ENCODE data around the gene PARVB.

PARVB gene

DNA sequence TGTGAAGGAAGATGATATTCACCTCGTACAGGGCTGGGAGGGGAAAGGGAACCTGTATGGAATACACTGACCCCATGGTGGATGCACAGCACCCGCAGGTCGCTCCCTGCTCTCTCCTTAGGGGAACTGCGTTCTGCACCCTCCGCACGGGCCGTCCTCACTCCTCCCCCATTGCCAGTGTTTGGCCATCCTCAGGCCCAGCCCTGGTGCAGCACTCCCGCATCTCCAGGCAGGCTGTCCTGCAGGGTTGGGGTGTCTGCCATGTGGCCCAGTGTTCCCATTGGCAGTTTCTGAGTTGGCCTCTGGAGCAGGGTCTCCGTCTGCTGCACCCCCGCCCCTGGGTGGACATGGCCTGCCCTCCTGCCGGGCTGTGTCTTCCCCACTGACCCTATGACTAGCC, 137.6 kb downstream of the PARVB start:
- no peak for DNase-seq (ENCODE audit: low spot score)

DNA sequence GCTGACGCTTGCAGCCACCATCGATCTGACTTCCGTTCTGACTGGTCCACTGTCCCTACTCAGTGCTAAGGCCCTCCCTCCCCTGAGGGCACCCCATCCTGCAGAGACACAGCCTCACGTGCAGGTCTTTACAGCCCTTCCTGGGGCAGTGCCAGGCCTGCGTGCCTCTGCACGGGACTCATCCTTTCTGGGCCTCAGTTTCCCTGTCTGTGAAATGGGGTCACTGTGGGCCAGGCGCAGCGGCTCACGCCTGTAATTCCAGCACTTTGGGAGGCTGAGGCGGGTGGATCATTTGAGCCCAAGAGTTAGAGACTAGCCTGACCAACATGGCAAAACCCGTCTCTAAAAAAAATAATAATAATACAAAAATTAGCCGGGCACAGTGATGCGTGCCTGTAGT, 138.9 kb downstream of the PARVB start:
- DNase-seq (ENCODE audit: low spot score), result no peak

DNA sequence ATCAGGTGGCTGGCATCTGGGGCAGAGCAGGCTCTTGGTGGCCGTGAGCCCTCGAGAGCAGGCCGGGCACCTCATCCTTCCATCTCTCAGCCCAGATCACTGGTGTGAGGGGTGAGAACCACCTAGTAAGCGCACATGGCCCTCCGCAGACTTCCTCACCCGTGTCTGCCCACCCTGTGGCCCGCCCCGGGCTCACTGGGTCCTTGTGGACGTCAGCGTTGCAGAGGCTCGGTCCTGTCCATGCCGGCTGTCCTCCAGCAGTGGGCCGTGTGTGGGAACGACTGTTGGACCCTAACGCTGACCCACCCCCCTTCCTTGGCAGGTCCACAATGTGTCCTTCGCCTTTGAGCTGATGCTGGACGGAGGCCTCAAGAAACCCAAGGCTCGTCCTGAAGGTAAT, 139.4 kb downstream of the PARVB start:
- no peak for DNase-seq (ENCODE audit: low spot score)

DNA sequence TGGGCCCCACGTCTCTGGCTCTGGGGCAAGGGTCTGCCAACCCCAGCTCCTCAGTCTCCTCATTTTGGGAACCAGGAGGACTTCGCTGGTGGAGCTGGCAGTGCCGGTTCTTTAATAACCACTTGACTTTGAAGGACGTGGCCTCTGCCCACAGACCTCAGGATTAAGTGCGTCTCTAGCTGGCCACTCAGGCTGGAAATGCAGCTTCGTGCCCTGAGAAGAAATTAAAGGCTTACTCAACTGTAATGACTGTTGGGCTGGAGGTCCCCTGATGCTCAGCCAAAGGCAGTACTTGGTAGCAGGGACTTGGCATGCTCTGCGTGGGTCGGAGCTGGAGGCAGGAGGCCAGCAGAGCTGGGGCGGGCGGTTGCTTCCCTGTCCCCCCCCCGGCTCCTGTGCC, 139.9 kb downstream of the PARVB start:
- DNase-seq (ENCODE audit: low spot score), result no peak

DNA sequence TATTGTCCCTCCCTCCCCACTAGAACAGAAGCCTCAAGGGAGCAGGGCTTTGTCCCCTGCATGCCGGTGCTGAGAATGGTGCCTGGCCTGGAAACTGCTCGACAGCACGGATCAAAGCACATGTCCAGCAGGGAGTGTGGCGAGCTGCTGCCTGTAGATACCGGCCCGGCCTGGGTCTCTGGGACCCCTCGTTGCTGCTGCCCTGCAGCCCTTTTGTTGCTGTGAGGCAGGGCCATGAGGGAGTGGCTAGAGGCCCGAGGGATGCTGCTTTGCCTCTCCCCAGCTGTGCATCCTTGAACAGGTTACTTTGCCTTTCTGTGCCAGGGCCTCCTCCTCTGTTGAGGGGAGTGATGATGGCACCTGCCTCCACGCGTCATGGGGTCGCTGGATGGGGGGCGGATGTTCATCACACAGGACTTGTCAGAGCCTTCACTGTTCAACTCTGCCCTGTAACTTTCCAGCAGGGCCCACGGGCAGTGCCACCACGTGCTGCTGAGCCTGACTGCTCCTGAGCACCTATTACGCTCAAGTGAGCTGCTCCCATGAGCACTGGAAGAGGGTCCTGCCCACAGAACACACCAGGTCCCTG, 141.3 kb downstream of the PARVB start:
- no peak for DNase-seq (ENCODE audit: low spot score)

DNA sequence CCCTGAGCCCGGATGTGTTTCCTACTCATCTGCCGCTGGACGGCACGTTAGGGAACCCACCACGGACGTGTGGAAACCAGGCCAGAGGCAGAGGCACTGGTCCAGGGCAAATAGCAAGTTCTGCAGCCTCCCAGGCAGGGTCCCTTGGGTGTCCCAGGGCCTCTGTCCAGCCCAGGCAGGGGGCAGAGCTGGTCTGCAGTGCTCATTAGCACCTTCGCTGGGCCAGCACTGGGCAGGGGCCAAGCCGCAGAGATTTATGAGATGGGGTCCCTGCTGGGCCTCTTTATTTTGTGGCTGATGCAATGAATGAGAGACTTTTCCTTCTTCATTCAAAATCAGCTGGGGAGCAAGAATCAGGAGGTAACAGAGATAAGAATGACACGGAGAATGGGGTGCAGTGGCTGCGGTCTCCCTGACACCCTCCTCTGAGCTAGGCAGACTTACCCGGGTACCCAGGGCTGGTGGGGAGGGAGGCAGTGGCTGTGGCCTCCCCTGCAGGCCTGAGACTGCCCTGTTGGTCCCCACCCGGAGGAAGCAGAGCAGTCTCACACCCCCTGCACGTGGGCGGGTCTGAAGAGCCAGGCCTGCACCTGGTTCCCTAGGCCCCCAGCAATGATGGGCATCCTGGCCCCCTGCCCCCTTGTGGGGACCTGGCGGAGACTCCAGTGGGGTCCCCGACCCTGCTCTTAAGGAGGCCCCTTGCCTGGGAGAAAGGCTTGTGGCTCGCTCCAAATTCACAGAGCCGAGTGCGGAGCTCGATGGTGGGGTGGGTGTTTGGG, 142.6 kb downstream of the PARVB start:
- no peak for DNase-seq (ENCODE audit: low spot score)

DNA sequence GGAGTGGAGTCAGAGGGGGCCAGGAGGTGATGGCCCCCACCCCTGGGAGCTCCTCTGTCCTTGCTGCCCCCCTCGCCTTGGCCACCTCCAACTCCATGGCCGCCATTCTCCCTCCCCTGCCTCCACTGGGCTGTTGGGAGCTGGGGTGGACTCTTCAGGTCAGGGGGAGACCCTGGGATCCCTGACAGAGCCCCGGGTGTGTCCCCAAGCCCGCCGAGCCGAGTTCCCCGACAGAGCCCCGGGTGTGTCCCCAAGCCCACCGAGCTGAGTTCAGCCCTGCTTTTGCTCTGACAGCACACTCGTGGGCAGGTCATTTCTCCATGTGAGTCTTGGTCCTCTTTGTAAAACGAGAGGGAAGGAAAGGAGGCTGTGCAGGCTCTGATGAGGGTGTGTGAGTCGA, 143.4 kb downstream of the PARVB start:
- no peak for DNase-seq (ENCODE audit: low spot score)

DNA sequence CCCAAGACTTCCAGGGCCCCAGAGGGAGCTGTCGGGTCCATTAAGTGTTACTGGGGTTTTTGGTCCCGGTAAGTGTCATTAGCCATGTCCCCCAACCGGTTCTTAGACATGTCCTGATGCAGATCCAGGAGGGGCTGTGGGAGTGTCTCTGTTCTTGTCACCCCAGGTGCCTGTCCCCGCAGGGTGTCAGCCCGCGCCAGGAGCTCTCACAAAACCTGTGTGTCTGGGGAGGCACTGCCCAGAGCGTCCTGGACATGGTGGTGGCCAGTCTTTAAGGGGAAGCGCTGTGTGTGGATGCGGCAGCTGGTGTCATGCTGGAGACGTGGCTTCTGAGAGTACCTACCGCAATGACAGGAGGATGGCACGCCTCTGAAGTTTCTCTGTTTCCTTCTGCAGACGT, 144.1 kb downstream of the PARVB start:
- DNase-seq (ENCODE audit: low spot score), result no peak

DNA sequence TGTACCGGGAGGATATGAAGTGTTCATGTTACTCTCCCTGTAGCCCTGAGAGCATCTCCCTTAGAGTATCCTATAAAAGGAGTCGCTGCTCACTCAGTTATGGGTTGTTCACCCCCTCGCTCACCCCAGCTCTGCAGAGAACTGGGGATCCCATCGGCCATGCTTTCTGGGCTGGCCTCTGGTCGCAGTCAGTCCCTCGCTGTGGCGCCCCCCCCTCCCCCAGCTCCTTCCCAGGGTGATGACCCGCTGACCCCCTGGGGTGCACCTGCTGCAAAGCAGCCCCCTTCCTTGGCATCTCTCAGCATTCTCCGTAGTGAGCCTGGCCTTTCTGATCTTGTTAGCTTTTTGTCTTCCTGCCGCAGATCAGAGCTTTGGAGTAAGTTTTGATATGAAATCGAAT, 146.4 kb downstream of the PARVB start:
- no peak for DNase-seq (ENCODE audit: low spot score)

DNA sequence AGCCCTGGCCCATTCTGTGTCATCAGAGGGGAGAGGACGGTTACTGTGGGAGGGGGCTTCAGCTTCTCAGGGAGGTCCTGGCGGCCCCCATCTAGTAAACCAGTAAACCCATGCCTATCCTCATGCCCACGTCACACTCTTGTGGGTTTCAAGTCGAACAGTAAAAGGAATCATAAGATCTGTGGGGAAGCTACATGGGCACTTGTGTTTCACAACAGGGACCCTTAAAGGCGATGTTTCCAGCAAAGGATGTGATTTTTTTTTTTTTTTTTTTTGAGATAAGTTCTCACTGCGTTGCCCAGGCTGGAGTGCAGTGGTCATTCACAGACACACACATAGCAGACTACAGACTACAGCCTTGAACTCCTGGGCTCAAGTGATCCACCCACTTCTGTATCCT, 147.5 kb downstream of the PARVB start:
- DNase-seq (ENCODE audit: low spot score), result no peak

DNA sequence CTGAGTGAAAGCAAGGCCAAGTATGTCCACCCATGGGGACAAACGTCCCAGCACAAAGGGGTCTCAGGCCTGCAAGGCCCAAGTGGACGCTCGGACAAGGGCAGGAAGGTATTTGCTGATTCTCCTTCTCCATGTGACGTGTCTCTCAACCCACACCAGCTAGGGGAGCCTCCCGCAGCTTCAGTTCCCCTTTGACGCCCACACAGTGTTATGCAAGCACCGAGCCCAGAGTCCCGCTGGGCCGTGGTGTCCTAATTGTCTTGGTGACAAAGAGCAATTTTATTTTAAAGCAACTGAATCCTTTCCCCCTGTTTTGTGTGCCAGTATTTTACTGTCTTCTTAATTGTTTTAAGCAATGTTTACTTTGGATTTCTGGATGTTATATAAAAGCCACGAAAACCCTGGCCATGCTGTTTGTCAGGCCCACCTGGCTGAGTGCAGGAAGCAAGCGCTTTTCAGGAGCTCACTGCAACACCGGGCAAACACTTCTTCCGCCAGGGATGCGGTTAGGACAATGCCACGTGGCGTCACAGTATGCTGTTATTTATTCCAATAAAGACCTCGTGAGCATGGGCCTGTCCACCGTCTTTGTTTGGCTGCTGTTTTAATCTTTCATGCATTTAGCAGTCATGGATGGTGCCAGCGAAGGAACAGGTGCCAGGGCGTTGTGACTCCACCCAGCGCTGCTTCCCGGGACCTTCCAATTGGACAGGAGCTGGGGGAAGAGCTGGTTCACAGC, 148.4 kb downstream of the PARVB start:
- no peak for DNase-seq (ENCODE audit: low spot score)

DNA sequence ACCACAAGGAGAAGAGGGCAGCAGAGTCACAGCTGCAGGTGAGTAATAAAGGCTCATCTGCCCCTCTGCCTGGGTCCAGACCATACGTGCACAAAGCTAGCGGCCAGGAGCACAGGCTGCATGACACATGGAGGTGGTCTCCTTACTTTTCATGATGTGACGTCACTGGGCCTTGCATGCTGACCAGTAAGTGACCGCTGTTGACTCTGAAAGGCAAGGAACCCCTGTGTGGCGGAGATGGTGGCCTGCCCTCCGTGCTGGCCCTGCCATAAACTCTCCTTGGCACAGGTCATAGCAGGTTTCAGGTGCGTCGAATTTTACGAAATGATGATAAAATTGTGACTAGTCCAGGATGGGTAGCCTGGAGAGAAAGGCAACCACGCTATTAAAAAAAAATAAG, 149.1 kb downstream of the PARVB start:
- no peak for DNase-seq (ENCODE audit: low spot score)

DNA sequence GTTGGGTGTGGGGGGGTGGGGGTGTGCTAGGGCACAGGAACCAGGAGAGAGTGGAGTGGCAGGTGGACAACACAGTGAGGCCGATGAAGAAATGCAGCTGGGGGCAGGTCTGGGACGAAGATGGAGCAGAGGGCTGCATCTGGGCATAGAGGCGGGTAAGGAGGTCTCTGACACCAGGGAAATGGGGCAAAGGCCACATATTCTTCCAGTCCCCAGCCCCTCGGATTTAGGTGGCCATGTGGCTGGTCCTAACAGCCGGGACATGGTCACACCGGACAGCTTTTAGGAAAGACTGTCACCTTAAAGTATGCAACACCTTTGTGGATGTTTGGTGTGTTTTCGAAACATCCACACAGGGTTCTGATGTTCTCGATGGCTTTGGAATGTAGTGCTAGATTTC, 151.6 kb downstream of the PARVB start:
- no peak for DNase-seq (ENCODE audit: low spot score)

DNA sequence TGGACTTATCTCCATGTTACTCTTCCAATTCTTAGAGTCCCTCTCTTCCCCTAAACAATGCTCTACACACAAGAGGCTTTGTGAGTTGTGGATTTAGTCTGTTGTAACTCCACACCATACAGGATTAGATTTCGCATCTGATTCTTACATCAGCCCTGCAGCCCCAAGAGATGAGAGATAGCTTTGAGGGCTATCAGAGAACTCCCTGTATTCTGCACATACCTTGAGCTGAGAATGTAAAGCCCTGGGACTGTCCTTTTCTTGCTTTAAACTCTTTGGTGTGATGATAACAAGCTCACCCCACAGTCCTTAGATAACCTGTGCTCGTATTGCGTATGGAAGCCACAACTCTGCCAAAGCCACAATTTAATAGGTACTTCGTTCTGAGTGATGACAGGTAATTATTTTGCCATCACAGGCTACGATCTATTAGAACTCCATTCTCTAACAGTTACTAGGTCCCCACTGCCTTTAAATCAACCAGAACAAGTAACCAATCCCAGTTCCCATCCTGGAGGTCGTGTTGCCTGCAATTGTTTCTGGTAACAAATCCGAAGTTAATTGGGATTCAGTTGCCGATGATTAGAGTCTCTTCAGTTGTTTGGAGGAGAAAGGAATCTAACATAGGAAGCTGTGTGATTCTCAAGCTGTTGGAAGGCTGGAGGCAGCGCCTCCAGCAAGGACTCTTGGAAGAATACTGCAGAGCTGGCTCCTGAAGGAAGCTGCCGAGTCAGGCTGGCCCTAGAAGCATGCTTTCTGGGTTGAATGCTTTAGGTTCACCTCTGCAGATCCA, 155.3 kb downstream of the PARVB start:
- DNase-seq (ENCODE audit: low spot score), result no peak

DNA sequence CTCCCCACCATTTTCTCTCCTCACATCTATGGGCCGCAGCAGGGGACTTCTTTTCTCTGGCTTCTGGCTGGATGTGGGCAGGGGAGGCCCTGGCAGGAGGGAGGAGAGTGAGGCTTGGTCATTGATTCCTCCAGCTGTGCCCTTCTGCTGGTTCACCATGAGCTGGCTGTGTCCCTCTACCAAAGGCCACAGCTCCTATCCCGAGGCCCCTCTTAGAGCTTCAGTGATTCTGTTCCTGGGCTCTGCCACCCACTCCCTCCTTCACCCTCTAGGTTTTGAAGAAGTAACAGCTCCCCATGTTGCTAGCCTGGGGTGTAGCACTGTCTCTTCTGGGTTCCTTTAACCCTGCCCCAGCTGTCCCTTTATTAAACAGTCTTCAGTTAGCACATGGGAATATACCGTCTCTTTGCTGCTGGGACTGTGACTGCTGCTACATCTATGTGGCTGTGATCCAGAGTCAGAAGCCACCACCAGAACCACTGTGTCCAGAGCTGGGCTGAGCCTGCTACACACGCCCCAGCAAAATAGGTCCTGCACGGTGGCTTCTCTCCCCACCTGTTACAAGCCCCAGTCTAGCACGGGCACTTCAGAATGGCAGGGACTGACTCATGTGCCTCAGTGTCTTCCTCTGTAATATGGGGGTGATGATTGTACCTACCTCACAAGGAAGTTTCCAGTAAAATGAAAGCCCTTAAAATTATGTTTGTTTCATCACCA, 156.0 kb downstream of the PARVB start:
- no peak for DNase-seq (ENCODE audit: low spot score)

DNA sequence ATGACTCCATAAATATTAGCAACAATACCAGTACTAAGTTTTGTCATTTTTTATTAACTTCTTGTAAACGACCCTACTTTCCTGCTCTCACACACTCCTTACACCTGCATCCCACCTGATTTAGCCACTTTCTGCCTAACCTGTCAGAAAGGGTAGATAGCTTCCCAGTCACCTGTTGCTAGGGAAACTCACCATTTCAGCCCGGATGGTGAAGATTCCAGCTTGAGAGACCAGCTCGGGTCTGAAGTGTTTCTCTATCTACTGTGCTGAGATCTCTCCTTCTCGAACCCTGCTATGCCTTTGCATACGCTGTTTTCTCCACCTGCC, 156.6 kb downstream of the PARVB start, which contains the start of gene PARVG:
TSS of gene PARVG (plus strand) at position 220 of the 327 bp plus-strand sequence. CDS start 2,405 bp downstream, outside the sequence.
- no peak for DNase-seq (ENCODE audit: low spot score)

DNA sequence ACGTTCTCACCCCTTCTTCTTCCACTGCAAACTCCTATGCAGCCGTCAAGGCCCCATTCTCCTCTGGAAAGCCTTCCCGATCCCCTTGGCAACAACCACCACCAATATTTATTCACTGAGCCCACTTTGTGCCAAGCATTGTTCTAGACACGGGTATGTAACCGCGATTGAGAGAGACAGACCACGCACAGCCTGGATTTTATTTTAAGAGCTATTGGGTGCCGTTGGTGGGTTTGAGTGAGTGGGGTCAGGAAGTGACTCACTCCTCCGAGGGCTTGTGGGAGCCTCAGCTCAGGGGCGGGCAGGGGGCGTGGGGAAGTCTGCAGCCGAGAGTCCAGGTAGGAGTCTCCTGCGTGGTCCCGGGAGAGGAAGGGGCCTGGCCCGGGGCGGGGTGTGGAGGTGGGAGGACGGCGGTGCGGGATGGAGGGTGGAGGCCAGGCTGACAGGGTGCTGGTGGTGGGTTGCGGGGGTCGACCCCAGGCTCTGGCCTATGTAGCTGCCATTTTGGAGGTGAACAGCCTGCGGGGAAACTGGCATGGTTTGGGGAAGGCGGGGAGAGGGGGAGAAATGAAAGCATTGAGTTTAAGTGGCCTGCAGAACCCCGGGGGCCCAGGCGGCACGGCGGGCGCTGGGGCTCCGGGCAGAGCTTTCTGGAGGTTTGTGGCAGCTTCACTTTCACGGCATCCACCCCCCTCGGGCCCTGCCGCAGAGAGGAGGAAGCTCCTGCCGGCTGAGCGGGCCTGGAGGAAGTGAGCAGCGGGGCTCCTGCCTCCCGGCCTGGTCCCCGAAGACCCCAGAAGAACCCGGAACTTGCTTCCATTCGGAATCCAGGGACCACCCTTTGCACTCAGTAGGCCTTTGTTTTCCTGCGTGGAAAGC, 157.2 kb downstream of the PARVB start:
- no peak for DNase-seq (ENCODE audit: low spot score)

DNA sequence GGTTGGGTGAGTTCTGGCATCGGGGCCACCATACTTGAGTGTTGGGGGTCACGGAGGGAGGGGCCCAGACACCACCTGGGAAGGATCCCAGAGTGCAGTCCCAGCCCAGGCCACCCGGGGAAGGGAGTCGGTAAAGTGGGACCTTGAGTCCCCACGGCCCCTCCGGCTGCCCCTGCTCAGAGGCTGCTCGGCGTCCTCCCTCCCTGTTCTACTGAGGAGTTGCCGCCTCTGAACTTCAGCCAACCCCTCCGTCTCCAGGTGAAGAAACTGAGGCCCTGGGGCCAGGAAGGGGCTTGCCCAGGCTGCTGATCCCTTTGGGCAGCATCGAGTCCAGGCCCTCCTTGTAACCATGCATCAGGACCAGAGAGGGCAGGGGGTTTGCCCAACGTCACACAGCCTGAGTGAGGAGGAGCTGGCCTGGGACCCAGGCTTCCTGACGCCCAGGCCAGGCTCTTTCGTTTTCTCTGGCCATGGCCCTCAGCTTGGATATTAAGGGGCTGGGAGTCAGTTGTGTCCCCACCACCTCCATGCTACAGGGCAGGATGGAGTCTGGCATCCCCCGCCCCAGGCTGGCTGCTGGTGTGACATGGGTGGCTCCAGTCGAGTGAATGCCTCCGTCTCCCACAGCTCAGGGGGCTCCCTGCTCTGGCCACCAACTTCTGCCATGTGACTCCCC, 157.9 kb downstream of the PARVB start:
- DNase-seq (ENCODE audit: low spot score), result no peak

DNA sequence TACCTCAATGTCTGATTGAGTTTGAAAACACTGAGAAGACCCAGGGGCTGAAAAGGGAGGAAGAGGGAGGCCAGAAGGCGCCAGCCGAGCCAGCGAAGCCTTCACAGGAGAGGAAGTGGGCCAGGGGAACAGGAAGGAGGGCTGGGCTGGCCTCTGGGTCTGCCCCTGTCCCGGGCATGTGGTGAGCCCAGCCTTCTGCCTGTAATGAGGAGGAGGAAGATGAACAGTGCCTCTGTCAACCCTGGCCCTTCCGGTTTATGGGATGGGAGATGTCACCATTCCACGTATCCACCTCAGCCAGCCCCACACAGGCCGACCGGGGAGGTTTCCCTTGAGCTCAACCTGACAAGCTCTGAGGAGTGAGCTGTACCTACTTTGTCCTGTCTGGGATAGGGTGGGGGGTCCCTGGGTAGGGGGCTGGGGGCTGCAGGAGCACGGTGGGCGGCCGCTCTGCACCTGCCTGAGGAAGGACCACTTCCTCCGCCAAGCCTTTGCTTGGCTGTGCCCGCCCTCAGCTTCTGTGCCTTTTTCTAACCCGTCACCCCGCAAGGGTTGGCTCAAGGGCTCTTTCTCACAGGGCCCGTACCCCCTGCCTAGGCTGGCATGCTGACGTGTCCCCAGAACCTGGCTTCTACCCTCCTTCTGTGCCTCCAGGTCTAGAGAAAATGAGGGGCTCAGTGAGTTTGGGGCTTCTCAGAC, 158.6 kb downstream of the PARVB start:
- DNase-seq (ENCODE audit: low spot score), result no peak

DNA sequence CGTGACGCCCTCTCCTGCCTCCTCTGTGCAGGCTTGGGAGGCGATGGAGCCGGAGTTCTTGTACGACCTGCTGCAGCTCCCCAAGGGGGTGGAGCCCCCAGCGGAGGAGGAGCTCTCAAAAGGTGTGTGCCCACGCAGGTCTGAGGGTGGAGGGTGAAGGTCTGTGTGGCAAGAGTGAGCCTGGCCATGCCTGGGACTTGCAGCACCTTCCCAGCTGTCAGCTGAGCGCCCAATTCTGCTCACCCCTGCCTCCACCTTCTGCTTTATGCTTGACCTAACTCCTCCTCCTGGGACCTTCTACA, 159.1 kb downstream of the PARVB start:
- no peak for DNase-seq (ENCODE audit: low spot score)
